Lung (tissue), 12 donors: Measurements from ENCODE around the gene HMMR. TPM values are rescaled to one million over a fixed set of nuclear protein-coding genes. Genes with fewer than 3 reads are reported as not detected.

Experiments used
- ATAC-seq: fragments of 200-7000 bp; cut with Tn5 transposase; one replicate; pipeline ENCODE4 v1.9.1; 2020; ENCODE audit warnings: moderate number of reproducible peaks; ENCODE audit not compliant: insufficient read depth, low FRiP score
- DNase-seq, 3 donors: peaks; one replicate each; pipeline ENCODE4 v3.0.0-alpha.2; 2013 to 2017
- H3K27ac ChIP-seq, 2 donors: one replicate each; pipeline ENCODE4 v1.5.1; 2013; ENCODE audit warnings: mild to moderate bottlenecking in 2 of 2, moderate library complexity in 2 of 2, control low read depth in 1 of 2, inconsistent platforms in 1 of 2, low read depth in 1 of 2, low read length in 1 of 2
- H3K27me3 ChIP-seq, 3 donors: one replicate each; pipeline ENCODE4 v1.5.1; 2013; ENCODE audit warnings: low read length in 2 of 3; ENCODE audit not compliant: control insufficient read depth in 3 of 3, insufficient read depth in 3 of 3
- H3K36me3 ChIP-seq, 4 donors: one replicate each; pipeline ENCODE4 v1.5.1; 2013; ENCODE audit warnings: low read length in 4 of 4, mild to moderate bottlenecking in 1 of 4, moderate library complexity in 1 of 4; ENCODE audit not compliant: control insufficient read depth in 4 of 4, insufficient read depth in 4 of 4
- H3K4me1 ChIP-seq, 5 donors: one replicate each; pipeline ENCODE4 v1.5.1; 2013; ENCODE audit warnings: low read length in 5 of 5, mild to moderate bottlenecking in 2 of 5, moderate library complexity in 1 of 5; ENCODE audit not compliant: control insufficient read depth in 5 of 5, insufficient read depth in 5 of 5
- H3K4me3 ChIP-seq: one replicate; pipeline ENCODE4 v1.5.1; 2013; ENCODE audit warnings: mild to moderate bottlenecking, control low read depth, moderate library complexity
- H3K9ac ChIP-seq, 2 donors: one replicate each; pipeline ENCODE4 v1.5.1; 2013; ENCODE audit warnings: low read length in 2 of 2, control low read depth in 1 of 2; ENCODE audit not compliant: insufficient read depth in 1 of 2
- H3K9me3 ChIP-seq, 4 donors: one replicate each; pipeline ENCODE4 v1.5.1; 2013; ENCODE audit warnings: low read length in 3 of 4, mild to moderate bottlenecking in 1 of 4, moderate library complexity in 1 of 4; ENCODE audit not compliant: control insufficient read depth in 4 of 4, insufficient read depth in 3 of 4
- CTCF ChIP-seq: IDR thresholded peaks from 2 replicates; pipeline ENCODE4 v1.5.1; 2012; ENCODE audit warnings: mild to moderate bottlenecking; ENCODE audit errors: control extremely low read depth, extremely low read depth
- WGBS, 2 donors: extraction: QIAGEN DNeasy Blood & Tissue Kit; methylation state at CpG; one replicate each; pipeline ENCODE4 v1.1.7; 2013; 5-methylcytosine and 5-hydroxymethylcytosine counted together
- polyA plus RNA-seq, 2 donors: library from polyadenylated mRNA; stranded (reverse); fragments of 200-250 nt; gene quantifications; one replicate each; pipeline ENCODE4 v1.2.1, GENCODE V29; 2013
- total RNA-seq, 2 donors: library from RNA; depleted of rRNA in 1 of 2; stranded (reverse); fragments of >200 nt in 1 of 2; gene quantifications; one replicate each; pipeline ENCODE4 v1.2.1, GENCODE V29; 2014 to 2021
- donor health status: control.
- donor health status: control.
- donor health status: Bipolar disorder and iron deficiency.
- donor health status: healthy.
- donor health status: DM: yes; HTN: yes; CAD: no.

The HMMR gene
- total and polyA plus RNA-seq, 4 donors: 1.1 to 9.5 (median 1.4) TPM

- Histone ChIP-seq H3K9me3 (no peaks in the 10 kb centered on the region), H3K27ac (no peak overlapping the region), H3K27me3 (no peaks in the 10 kb centered on the region), H3K9ac (no peak overlapping the region), H3K36me3 (no peaks in the 10 kb centered on the region), H3K4me1 (no peaks in the 10 kb centered on the region), H3K4me3 (no peak overlapping the region)
- no peak for DNase-seq
- no peak for ATAC-seq
- 71 to 80% methylated on average over 4 of the region's 4 CpGs for WGBS, 2 donors
- TF ChIP-seq CTCF: no peak
Observed at GRCh38 chr5:163467682-163468081, 7.2 kb downstream of the HMMR start.

DNA sequence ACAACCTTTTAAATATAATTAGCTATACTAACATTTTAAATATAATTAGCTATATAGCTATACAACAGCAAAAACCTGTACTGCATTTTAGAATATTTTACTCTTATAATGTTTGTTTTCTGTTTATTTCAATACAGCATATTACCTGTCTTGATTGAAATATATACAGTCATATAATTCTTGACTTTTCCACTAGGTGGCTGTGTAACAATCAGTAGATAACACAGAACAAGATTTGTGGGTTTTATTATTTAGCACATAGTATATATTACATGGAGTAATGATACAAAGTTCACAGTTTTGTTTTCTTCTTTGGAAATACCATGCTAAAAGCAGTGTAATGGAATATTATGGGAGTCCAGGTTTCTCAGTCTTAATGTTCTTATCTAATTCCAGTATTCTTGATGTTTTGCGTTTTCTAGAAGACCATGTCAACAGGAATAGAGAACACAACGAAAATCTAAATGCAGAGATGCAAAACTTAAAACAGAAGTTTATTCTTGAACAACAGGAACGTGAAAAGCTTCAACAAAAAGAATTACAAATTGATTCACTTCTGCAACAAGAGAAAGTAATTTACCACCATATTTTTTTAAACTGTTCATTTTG is 13.3 kb downstream of the HMMR start:
- no peak overlapping the region for H3K27ac ChIP-seq
- no peaks in the 10 kb centered on the region for H3K27me3 ChIP-seq
- TF ChIP-seq CTCF: no peak
- ATAC-seq (peak; percentile 62), DNase-seq (peak in 1 of 3 donors; percentile 16)
- no peak overlapping the region for H3K4me3 ChIP-seq
- no peaks in the 10 kb centered on the region for H3K9me3 ChIP-seq
- 97% methylated on average over 3 of the region's 3 CpGs for WGBS, 2 donors
- no peak overlapping the region for H3K9ac ChIP-seq
- H3K4me1 ChIP-seq: no peaks in the 10 kb centered on the region
- H3K36me3 ChIP-seq: peaks cover 0 to 10% (median 2%) of the 10 kb centered on the region in 4 donors

- Histone ChIP-seq H3K4me1 (no peaks in the 10 kb centered on the region), H3K9me3 (no peaks in the 10 kb centered on the region), H3K4me3 (no peak overlapping the region), H3K27ac (no peak overlapping the region), H3K36me3 (peaks cover 0 to 16% (median 2%) of the 10 kb centered on the region in 4 donors), H3K27me3 (no peaks in the 10 kb centered on the region), H3K9ac (no peak overlapping the region)
- 70 to 77% methylated on average over 2 of the region's 2 CpGs for WGBS, 2 donors
- TF ChIP-seq CTCF: no peak
- DNase-seq: no peak
- ATAC-seq: no peak
Observed at GRCh38 chr5:163475411-163475810, 15.0 kb downstream of the HMMR start.
